Lower leg skin (tissue), 3 donors: Measurements from ENCODE around the gene KRT39.

Source experiments
- CTCF ChIP-seq, 3 donors: fragments of 450-650 bp; IDR thresholded peaks; one replicate each; pipeline ENCODE4 v1.5.1; 2016; ENCODE audit warnings: antibody characterized with exemption in 3 of 3, mild to moderate bottlenecking in 3 of 3, moderate library complexity in 2 of 3
- POLR2A ChIP-seq, 2 donors: fragments of 450-650 bp; IDR thresholded peaks; one replicate each; pipeline ENCODE4 v1.6.1; 2016 to 2017; ENCODE audit warnings: antibody characterized with exemption in 2 of 2, mild to moderate bottlenecking in 1 of 2, moderate library complexity in 1 of 2

GRCh38 chr17:40993084-40993483, 26.3 kb upstream of the KRT39 start:
- TF ChIP-seq CTCF (IDR thresholded peaks at IDR 0.05) (no peak), POLR2A (IDR thresholded peaks at IDR 0.05) (no peak)
